ENCODE data around the gene OR51M1. TPM values are rescaled to one million over a fixed set of nuclear protein-coding genes. Genes with fewer than 3 reads are reported as not detected.
"Not testable (repeated sequence)": the region's sequence is repeated elsewhere in the genome, so short reads cannot be mapped to it uniquely, and the experiment has no call there.

Gene OR51M1
- total RNA-seq, 1 experiment from 2014 or later, result not detected

DNA sequence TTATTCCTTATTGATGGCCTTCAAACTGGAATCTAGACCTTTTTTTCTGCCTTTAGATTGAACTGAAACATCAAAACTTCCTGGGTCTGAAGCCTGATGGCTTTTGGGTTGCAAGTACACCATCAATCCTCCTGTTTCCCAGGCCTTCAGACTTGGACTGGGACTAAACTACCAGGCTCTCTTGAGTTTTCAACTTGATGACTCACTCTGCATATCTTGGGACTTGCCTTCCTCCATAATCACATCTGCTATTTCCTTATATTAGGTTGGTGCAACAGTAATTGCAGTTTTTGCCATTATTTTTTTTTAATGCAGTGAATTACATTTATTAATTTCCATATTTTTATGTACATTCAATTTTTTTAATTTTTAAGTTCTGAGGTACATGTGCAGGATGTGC, 47.3 kb upstream of the OR51M1 start:
- ChIA-PET CTCF (no interaction called here), POLR2A (no interaction called here)
- Histone ChIP-seq H3K27me3 (ENCODE audit: control insufficient read depth, insufficient read depth, low read length) (no peaks in the 10 kb centered on the region), H3K9me3 (ENCODE audit: control insufficient read depth, insufficient read depth, low read depth, low read length) (no peaks in the 10 kb centered on the region), H3K4me3 (ENCODE audit: low read depth in 2 of 2, low read length in 2 of 2) (no peak overlapping the region), H3K4me1 (ENCODE audit: control insufficient read depth, insufficient read depth, low read length) (no peaks in the 10 kb centered on the region), H3K36me3 (ENCODE audit: control insufficient read depth, insufficient read depth, low read length) (no peaks in the 10 kb centered on the region), H3K27ac (ENCODE audit: low read length) (no peak overlapping the region)
- in situ Hi-C loops (cut with HindIII; ENCODE audit: low pct_unique_long_range_greater_than_20kb, low sequenced_read_pairs), result no loop called here
- TF ChIP-seq SIN3A (IDR thresholded peaks at IDR 0.05; ENCODE audit: borderline replicate concordance, insufficient read depth, low read depth, low read length) (no peak), TCF7L2 (IDR thresholded peaks at IDR 0.05; ENCODE audit: low read depth, low read length) (no peak), POLR2AphosphoS5 (IDR thresholded peaks at IDR 0.05; ENCODE audit: low read depth, low read length) (no peak)
- TF ChIP-seq, protein P1, sequence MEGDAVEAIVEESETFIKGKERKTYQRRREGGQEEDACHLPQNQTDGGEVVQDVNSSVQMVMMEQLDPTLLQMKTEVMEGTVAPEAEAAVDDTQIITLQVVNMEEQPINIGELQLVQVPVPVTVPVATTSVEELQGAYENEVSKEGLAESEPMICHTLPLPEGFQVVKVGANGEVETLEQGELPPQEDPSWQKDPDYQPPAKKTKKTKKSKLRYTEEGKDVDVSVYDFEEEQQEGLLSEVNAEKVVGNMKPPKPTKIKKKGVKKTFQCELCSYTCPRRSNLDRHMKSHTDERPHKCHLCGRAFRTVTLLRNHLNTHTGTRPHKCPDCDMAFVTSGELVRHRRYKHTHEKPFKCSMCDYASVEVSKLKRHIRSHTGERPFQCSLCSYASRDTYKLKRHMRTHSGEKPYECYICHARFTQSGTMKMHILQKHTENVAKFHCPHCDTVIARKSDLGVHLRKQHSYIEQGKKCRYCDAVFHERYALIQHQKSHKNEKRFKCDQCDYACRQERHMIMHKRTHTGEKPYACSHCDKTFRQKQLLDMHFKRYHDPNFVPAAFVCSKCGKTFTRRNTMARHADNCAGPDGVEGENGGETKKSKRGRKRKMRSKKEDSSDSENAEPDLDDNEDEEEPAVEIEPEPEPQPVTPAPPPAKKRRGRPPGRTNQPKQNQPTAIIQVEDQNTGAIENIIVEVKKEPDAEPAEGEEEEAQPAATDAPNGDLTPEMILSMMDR (IDR thresholded peaks at IDR 0.05), result no peak
- TF ChIP-seq, protein P2, sequence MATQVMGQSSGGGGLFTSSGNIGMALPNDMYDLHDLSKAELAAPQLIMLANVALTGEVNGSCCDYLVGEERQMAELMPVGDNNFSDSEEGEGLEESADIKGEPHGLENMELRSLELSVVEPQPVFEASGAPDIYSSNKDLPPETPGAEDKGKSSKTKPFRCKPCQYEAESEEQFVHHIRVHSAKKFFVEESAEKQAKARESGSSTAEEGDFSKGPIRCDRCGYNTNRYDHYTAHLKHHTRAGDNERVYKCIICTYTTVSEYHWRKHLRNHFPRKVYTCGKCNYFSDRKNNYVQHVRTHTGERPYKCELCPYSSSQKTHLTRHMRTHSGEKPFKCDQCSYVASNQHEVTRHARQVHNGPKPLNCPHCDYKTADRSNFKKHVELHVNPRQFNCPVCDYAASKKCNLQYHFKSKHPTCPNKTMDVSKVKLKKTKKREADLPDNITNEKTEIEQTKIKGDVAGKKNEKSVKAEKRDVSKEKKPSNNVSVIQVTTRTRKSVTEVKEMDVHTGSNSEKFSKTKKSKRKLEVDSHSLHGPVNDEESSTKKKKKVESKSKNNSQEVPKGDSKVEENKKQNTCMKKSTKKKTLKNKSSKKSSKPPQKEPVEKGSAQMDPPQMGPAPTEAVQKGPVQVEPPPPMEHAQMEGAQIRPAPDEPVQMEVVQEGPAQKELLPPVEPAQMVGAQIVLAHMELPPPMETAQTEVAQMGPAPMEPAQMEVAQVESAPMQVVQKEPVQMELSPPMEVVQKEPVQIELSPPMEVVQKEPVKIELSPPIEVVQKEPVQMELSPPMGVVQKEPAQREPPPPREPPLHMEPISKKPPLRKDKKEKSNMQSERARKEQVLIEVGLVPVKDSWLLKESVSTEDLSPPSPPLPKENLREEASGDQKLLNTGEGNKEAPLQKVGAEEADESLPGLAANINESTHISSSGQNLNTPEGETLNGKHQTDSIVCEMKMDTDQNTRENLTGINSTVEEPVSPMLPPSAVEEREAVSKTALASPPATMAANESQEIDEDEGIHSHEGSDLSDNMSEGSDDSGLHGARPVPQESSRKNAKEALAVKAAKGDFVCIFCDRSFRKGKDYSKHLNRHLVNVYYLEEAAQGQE (IDR thresholded peaks at IDR 0.05; ENCODE audit: insufficient read depth in 1 of 2, low read depth in 2 of 2, low read length in 1 of 2), result no peak
- BruUV-seq (replicated peaks), result no TSS peak
- ATAC-seq, result no peak
- DNase-seq (ENCODE audit: low read depth, low spot score), result no peak
- intact Hi-C loops (cut with micrococcal nuclease; ENCODE audit: unreplicated experiment), result no loop called here

DNA sequence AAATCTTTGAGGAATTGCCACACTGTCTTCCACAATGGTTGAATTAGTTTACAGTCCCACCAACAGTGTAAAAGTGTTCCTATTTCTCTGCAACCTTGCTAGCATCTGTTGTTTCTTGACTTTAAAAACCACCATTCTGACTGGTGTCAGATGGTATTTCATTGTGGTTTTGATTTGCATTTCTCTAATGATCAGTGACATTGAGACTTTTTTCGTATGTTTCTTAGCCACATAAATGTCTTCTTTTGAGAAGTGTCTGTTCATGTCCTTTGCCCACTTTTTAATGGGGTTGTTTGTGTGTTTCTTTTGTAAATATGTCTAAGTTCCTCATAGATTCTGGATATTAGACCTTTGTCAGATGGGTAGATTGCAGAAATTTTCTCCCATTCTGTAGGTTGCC, 46.4 kb upstream of the OR51M1 start:
- POLR2A ChIA-PET, result interaction anchor here (0.6 kb wide), 1 partner anchor 13 kb away, joined by 3 read pairs; no protein-coding TSS in a partner anchor
- H3K27me3 ChIP-seq (ENCODE audit: control insufficient read depth, insufficient read depth, low read length); H3K9me3 ChIP-seq (ENCODE audit: control insufficient read depth, insufficient read depth, low read depth, low read length); H3K4me3 ChIP-seq (ENCODE audit: low read depth in 2 of 2, low read length in 2 of 2); in situ Hi-C loops (cut with HindIII; ENCODE audit: low pct_unique_long_range_greater_than_20kb, low sequenced_read_pairs); ATAC-seq; BruUV-seq (replicated peaks); DNase-seq (ENCODE audit: low read depth, low spot score); CTCF ChIA-PET; H3K36me3 ChIP-seq (ENCODE audit: control insufficient read depth, insufficient read depth, low read length); H3K4me1 ChIP-seq (ENCODE audit: control insufficient read depth, insufficient read depth, low read length); intact Hi-C loops (cut with micrococcal nuclease; ENCODE audit: unreplicated experiment); H3K27ac ChIP-seq (ENCODE audit: low read length): not testable (repeated sequence)

DNA sequence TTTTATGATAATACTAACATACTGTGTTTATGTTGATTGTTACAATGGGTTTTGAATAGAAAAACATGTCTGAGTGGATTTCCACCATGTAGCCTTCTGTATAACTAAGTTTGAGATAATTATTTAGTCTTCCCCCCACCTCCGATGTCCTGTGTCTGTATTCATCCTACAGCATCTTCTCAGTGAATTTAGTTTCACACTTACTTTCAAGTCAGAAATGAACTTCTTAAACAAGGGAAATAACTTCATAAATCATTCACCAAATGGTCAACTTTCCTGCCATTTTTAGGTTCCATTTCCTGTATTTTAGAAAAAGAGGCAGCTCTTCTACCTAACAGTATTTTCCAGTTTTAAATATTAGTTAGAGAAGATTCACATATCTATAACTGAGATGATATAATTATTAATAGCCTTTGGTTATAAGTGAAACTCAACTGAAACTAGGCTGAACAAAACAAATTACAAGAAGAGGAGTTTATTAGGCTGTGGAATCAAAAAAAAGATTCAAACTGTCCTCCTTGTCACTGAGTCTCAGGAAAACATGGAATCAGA, 43.8 kb upstream of the OR51M1 start:
- in situ Hi-C loops (cut with HindIII; ENCODE audit: low pct_unique_long_range_greater_than_20kb, low sequenced_read_pairs) (no loop called here), intact Hi-C loops (cut with micrococcal nuclease; ENCODE audit: unreplicated experiment) (no loop called here)
- no peaks in the 10 kb centered on the region for H3K27me3 ChIP-seq (ENCODE audit: control insufficient read depth, insufficient read depth, low read length)
- H3K4me3 ChIP-seq (ENCODE audit: low read depth in 2 of 2, low read length in 2 of 2), result no peak overlapping the region
- ChIA-PET POLR2A (no interaction called here), CTCF (no interaction called here)
- H3K4me1 ChIP-seq (ENCODE audit: control insufficient read depth, insufficient read depth, low read length), result no peaks in the 10 kb centered on the region
- no peaks in the 10 kb centered on the region for H3K9me3 ChIP-seq (ENCODE audit: control insufficient read depth, insufficient read depth, low read depth, low read length)
- no TSS peak for BruUV-seq (replicated peaks)
- H3K27ac ChIP-seq (ENCODE audit: low read length), result no peak overlapping the region
- DNase-seq (ENCODE audit: low read depth, low spot score), result no peak
- TF ChIP-seq TCF7L2 (IDR thresholded peaks at IDR 0.05; ENCODE audit: low read depth, low read length) (no peak), SIN3A (IDR thresholded peaks at IDR 0.05; ENCODE audit: borderline replicate concordance, insufficient read depth, low read depth, low read length) (no peak), POLR2AphosphoS5 (IDR thresholded peaks at IDR 0.05; ENCODE audit: low read depth, low read length) (no peak)
- TF ChIP-seq, protein P1 (IDR thresholded peaks at IDR 0.05), result no peak
- TF ChIP-seq, protein P2 (IDR thresholded peaks at IDR 0.05; ENCODE audit: insufficient read depth in 1 of 2, low read depth in 2 of 2, low read length in 1 of 2), result no peak
- H3K36me3 ChIP-seq (ENCODE audit: control insufficient read depth, insufficient read depth, low read length), result no peaks in the 10 kb centered on the region
- ATAC-seq, result no peak

Measured in Panc1 (cell line).